Inflammatory macrophage (primary cell): ENCODE data around the gene BTBD1.
"Not testable (repeated sequence)": the region's sequence is repeated elsewhere in the genome, so short reads cannot be mapped to it uniquely, and the experiment has no call there.

ENCODE experiments used
- DNase-seq, 2 donors: peaks; one replicate each; pipeline ENCODE4 v3.0.0-alpha.2; 2020 to 2022

Gene BTBD1

GRCh38 chr15:83057002-83057401 is 10.1 kb downstream of the BTBD1 start:
- no peak for DNase-seq

- peak; percentile 77 to 78 for DNase-seq
Observed at GRCh38 chr15:83053151-83053550, 13.9 kb downstream of the BTBD1 start.

GRCh38 chr15:83046558-83047127 is 20.4 kb downstream of the BTBD1 start:
- DNase-seq: no peak

- no peak for DNase-seq
Observed at GRCh38 chr15:83044156-83044555, 22.9 kb downstream of the BTBD1 start.

GRCh38 chr15:83039206-83039605 is 27.8 kb downstream of the BTBD1 start:
- no peak for DNase-seq

GRCh38 chr15:83036253-83036652 is 30.8 kb downstream of the BTBD1 start:
- DNase-seq: no peak

GRCh38 chr15:83031234-83031633 is 35.8 kb downstream of the BTBD1 start:
- DNase-seq: not testable (repeated sequence)

GRCh38 chr15:83030021-83030420 is 37.0 kb downstream of the BTBD1 start:
- DNase-seq: no peak

GRCh38 chr15:83018436-83018835 is 48.6 kb downstream of the BTBD1 start:
- peak in 1 of 2 donors; percentile 55 for DNase-seq

- DNase-seq: peak; percentile 74 to 77
Observed at GRCh38 chr15:83016906-83017305, 50.1 kb downstream of the BTBD1 start.

GRCh38 chr15:83015361-83015760 is 51.7 kb downstream of the BTBD1 start:
- DNase-seq: no peak

GRCh38 chr15:83014205-83014653 is 52.8 kb downstream of the BTBD1 start:
- DNase-seq: peak in 1 of 2 donors; percentile 9

- peak; percentile 55 to 60 for DNase-seq
Observed at GRCh38 chr15:83012636-83013035, 54.4 kb downstream of the BTBD1 start.

- peak in 1 of 2 donors; percentile 17 for DNase-seq
Observed at GRCh38 chr15:83012076-83012426, 55.0 kb downstream of the BTBD1 start.

GRCh38 chr15:83011271-83012075 is 55.6 kb downstream of the BTBD1 start, which contains the start of gene C15orf40:
C15orf40 (minus strand) TSS chr15:83011639; CDS start chr15:83011607, 32 bp downstream.
- DNase-seq: peak; percentile 90 to 96

- DNase-seq: peak; percentile 85 to 87
Observed at GRCh38 chr15:83010709-83011270, 56.3 kb downstream of the BTBD1 start.

GRCh38 chr15:83000672-83001031 is 66.4 kb downstream of the BTBD1 start:
- not testable (repeated sequence) for DNase-seq

- peak; percentile 70 to 77 for DNase-seq
Observed at GRCh38 chr15:82999905-83000671, 67.0 kb downstream of the BTBD1 start.

GRCh38 chr15:82999426-82999825 is 67.6 kb downstream of the BTBD1 start:
- DNase-seq: no peak

- no peak for DNase-seq
Observed at GRCh38 chr15:82995938-82996337, 71.1 kb downstream of the BTBD1 start.

GRCh38 chr15:82995076-82995475 is 72.0 kb downstream of the BTBD1 start:
- DNase-seq: no peak

GRCh38 chr15:82993144-82993543 is 73.9 kb downstream of the BTBD1 start:
- no peak for DNase-seq

- DNase-seq: no peak
Observed at GRCh38 chr15:82992436-82992998, 74.5 kb downstream of the BTBD1 start.
